B cell (primary cell): ENCODE results near the gene OTOP3. TPM values are rescaled to one million over a fixed set of nuclear protein-coding genes. Genes with fewer than 3 reads are reported as not detected.

Source experiments
- ATAC-seq: fragments of 200-7000 bp; cut with Tn5 transposase; one replicate; pipeline ENCODE4 v1.10.0; 2021; ENCODE audit warnings: low read depth, mild to moderate bottlenecking, moderate number of reproducible peaks, moderate library complexity
- CTCF ChIA-PET: fragments of 350-600 bp; sonication (Branson Sonifier 250); formaldehyde crosslinking; loops from one replicate; lab custom pipeline; 2021; ENCODE audit warnings: antibody characterized with exemption, inconsistent platforms; lab: Charles Lee
- POLR2A ChIA-PET: fragments of 350-600 bp; sonication (Branson Sonifier 250); formaldehyde crosslinking; loops from one replicate; lab custom pipeline; 2021; ENCODE audit warnings: antibody characterized with exemption; lab: Charles Lee
- DNase-seq: peaks from one replicate; pipeline ENCODE4 v3.0.0; 2013
- H2AFZ ChIP-seq: 2 replicates; pipeline ENCODE4 v1.6.1; 2012; ENCODE audit warnings: mild to moderate bottlenecking, low read depth, low read length; ENCODE audit not compliant: insufficient read depth, poor library complexity, severe bottlenecking
- H3K27ac ChIP-seq, 2 donors: 1 replicate in 1 of 2; 2 replicates in 1 of 2; pipeline ENCODE4 v1.5.1; 2012 to 2013; ENCODE audit warnings: low read length in 2 of 2, mild to moderate bottlenecking in 2 of 2, moderate library complexity in 1 of 2
- H3K27me3 ChIP-seq, 4 experiments: fragments of 200-600 bp in 1 of 4; sonication (generic) in 1 of 4; replicated peaks in 1 of 4; 1 replicate in 2 of 4; 2 replicates in 2 of 4; pipeline versions ENCODE4 v1.6.1 to v1.7.0; 2013 to 2016; ENCODE audit warnings: low read length in 3 of 4, mild to moderate bottlenecking in 2 of 4, mixed read lengths in 1 of 4, moderate library complexity in 1 of 4; ENCODE audit not compliant: insufficient read depth in 4 of 4, control insufficient read depth in 3 of 4; ENCODE audit errors: control extremely low read depth in 1 of 4
- H3K36me3 ChIP-seq, 2 experiments: replicated peaks in 1 of 2; 1 replicate in 1 of 2; 2 replicates in 1 of 2; pipeline versions ENCODE4 v1.6.1 to v1.7.1; 2013; ENCODE audit warnings: low read length in 1 of 2; ENCODE audit not compliant: insufficient read depth in 2 of 2, control insufficient read depth in 1 of 2; ENCODE audit errors: control extremely low read depth in 1 of 2, extremely low read depth in 1 of 2
- H3K4me1 ChIP-seq, 2 donors: fragments of 200-600 bp in 1 of 2; sonication (generic) in 1 of 2; 1 replicate in 1 of 2; 2 replicates in 1 of 2; pipeline versions ENCODE4 v1.5.1 to v1.6.1; 2013 to 2017; ENCODE audit warnings: low read length in 2 of 2; ENCODE audit not compliant: control insufficient read depth in 2 of 2, insufficient read depth in 2 of 2
- H3K4me2 ChIP-seq: replicated peaks from 2 replicates; pipeline ENCODE3; 2012; ENCODE audit warnings: mild to moderate bottlenecking, low read depth, low read length; ENCODE audit not compliant: poor library complexity, severe bottlenecking
- H3K4me3 ChIP-seq, 5 experiments: fragments of 200-600 bp in 1 of 5; sonication (generic) in 1 of 5; 1 replicate in 3 of 5; 2 replicates in 2 of 5; pipeline versions ENCODE4 v1.5.1 to v1.7.0; 2011 to 2016; ENCODE audit warnings: low read length in 4 of 5, mild to moderate bottlenecking in 4 of 5, low read depth in 2 of 5, control low read depth in 1 of 5, moderate library complexity in 1 of 5; ENCODE audit not compliant: insufficient read depth in 1 of 5; ENCODE audit errors: control extremely low read depth in 1 of 5, extremely low read depth in 1 of 5
- H3K79me2 ChIP-seq: fragments of 200-600 bp; sonication (generic); one replicate; pipeline ENCODE4 v1.6.0; 2016; ENCODE audit warnings: low read length; ENCODE audit not compliant: control insufficient read depth, insufficient read depth
- H3K9ac ChIP-seq: fragments of 200-600 bp; sonication (generic); 2 replicates; pipeline ENCODE4 v1.6.1; 2017; ENCODE audit warnings: mild to moderate bottlenecking, low read length, moderate library complexity
- H3K9me3 ChIP-seq, 3 donors: one replicate each; pipeline versions ENCODE4 v1.6.1 to v1.7.1; 2013; ENCODE audit warnings: low read length in 2 of 3; ENCODE audit not compliant: control insufficient read depth in 2 of 3, insufficient read depth in 1 of 3; ENCODE audit errors: control extremely low read depth in 1 of 3
- H4K20me1 ChIP-seq: 2 replicates; pipeline ENCODE4 v1.6.0; 2012; ENCODE audit warnings: mild to moderate bottlenecking, low read length; ENCODE audit not compliant: insufficient read depth, control insufficient read depth, poor library complexity, severe bottlenecking
- H3K27ac Mint-ChIP-seq: one replicate; pipeline ENCODE4 v1.8.0; 2021; ENCODE audit warnings: mixed read lengths
- H3K27me3 Mint-ChIP-seq: one replicate; pipeline ENCODE4 v1.8.0; 2021; ENCODE audit warnings: mixed read lengths
- H3K4me1 Mint-ChIP-seq: one replicate; pipeline ENCODE4 v1.8.0; 2021; ENCODE audit warnings: mixed read lengths
- H3K4me3 Mint-ChIP-seq: one replicate; pipeline ENCODE4 v1.8.0; 2021; ENCODE audit warnings: mixed read lengths
- H3K9me3 Mint-ChIP-seq: one replicate; pipeline ENCODE4 v1.8.0; 2022; ENCODE audit warnings: mixed read lengths; ENCODE audit not compliant: insufficient read depth
- EZH2 ChIP-seq: IDR thresholded peaks from 2 replicates; pipeline ENCODE4 v1.6.1; 2012; ENCODE audit warnings: borderline replicate concordance, low read depth, mild to moderate bottlenecking, moderate library complexity, low read length; ENCODE audit not compliant: insufficient read depth, poor library complexity, severe bottlenecking
- WGBS: methylation state at CpG from one replicate; pipeline ENCODE4 v1.1.5; 2013; ENCODE audit warnings: missing lambda C conversion rate; ENCODE audit not compliant: insufficient coverage; 5-methylcytosine and 5-hydroxymethylcytosine counted together
- intact Hi-C: fragments of 100-400 bp; cut with micrococcal nuclease; formaldehyde crosslinking; loops from one replicate; pipeline ENCODE4 v1.10.0; 2022
- polyA plus RNA-seq: library from polyadenylated mRNA; depleted of rRNA; stranded (reverse); fragments of >200 nt; gene quantifications from 2 replicates; pipeline ENCODE4 v1.2.3, GENCODE V29; 2012
- total RNA-seq, 2 donors: library from RNA; stranded (reverse); fragments of 120-200 nt in 1 of 2; gene quantifications; 1 replicate in 1 of 2; 2 replicates in 1 of 2; pipeline versions ENCODE4 v1.2.3 to v1.2.4, GENCODE V29; 2013 to 2022
- TF ChIP-seq, protein P1 (sequence below): fragments of 200-600 bp; IDR thresholded peaks from one replicate; pipeline ENCODE4 v1.8.0; 2022; ENCODE audit warnings: antibody characterized with exemption, mild to moderate bottlenecking

OTOP3 gene
- total and polyA plus RNA-seq, 2 donors (not counting 1 experiment from before 2014, with no cell fraction given) = not detected

DNA sequence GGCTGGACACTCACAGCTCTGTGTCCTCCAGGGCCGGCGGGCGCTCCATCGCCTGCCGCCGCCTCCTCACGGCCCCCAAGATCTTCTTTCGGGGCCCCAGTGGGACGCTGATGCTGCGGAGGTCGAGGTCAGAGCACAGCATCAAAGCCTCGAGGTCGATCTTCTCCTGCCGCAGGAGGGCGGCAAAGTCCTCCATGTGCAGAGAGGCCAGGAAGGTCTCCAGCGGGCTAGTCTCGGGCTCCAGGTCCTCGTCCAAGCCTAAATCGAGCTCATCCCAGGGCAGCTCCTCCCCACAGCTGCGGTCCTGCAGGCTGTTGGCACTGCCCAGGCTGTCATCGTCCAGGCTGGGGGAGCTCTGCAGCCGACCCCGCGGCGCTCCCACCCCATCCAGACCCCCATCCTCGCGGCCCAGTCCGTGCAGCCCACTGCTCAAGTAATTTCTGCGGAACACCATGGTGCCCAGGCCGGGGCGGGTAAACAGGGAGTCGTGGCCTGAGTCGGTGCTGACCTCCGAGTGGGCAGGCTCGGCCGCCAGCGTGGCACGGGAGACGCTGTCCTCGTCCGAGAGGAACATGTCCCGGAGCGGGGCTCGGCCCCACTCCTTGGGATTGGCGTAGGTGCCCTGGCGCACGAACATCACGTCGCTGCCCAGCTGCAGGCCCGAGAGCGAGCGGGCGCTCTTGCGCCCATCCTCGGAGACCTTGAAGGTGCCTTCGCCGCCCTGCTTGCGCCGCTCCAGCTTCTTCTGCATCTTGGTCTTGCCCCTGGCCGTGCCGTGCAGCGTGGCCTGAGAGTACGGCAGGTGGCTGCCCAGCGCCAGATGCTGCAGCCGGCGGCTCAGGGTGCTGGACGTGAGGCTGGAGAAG is 16.0 kb upstream of the OTOP3 start:
- peaks cover 0 to 15% (median 0%) of the 10 kb centered on the region in 3 donors for H3K9me3 ChIP-seq
- TF ChIP-seq, protein P1, sequence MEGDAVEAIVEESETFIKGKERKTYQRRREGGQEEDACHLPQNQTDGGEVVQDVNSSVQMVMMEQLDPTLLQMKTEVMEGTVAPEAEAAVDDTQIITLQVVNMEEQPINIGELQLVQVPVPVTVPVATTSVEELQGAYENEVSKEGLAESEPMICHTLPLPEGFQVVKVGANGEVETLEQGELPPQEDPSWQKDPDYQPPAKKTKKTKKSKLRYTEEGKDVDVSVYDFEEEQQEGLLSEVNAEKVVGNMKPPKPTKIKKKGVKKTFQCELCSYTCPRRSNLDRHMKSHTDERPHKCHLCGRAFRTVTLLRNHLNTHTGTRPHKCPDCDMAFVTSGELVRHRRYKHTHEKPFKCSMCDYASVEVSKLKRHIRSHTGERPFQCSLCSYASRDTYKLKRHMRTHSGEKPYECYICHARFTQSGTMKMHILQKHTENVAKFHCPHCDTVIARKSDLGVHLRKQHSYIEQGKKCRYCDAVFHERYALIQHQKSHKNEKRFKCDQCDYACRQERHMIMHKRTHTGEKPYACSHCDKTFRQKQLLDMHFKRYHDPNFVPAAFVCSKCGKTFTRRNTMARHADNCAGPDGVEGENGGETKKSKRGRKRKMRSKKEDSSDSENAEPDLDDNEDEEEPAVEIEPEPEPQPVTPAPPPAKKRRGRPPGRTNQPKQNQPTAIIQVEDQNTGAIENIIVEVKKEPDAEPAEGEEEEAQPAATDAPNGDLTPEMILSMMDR = no peak
- TF ChIP-seq EZH2 = no peak
- H3K27ac Mint-ChIP-seq = no peak overlapping the region
- H3K27ac ChIP-seq = no peak overlapping the region
- peak overlapping the region; percentile 22 for H3K4me2 ChIP-seq
- ChIA-PET POLR2A (interaction anchor here (0.6 kb wide), 1 partner anchor 487 kb away, joined by 5 read pairs; no protein-coding TSS in a partner anchor), CTCF (interaction anchor here (0.6 to 1.0 kb wide), 2 partner anchors 38 to 41 kb away, joined by 5 read pairs; no protein-coding TSS in a partner anchor)
- no peak overlapping the region for H3K4me3 Mint-ChIP-seq
- no peaks in the 10 kb centered on the region for H4K20me1 ChIP-seq
- H3K4me1 ChIP-seq = peaks cover 23 to 24% of the 10 kb centered on the region in 2 donors
- H3K4me1 Mint-ChIP-seq = peaks cover 9% of the 10 kb centered on the region
- ATAC-seq (no peak), DNase-seq (no peak)
- H3K27me3 ChIP-seq = peaks cover 0 to 72% (median 30%) of the 10 kb centered on the region in 4 experiments
- no peak overlapping the region for H2AFZ ChIP-seq
- no peaks in the 10 kb centered on the region for H3K79me2 ChIP-seq
- intact Hi-C loops = no loop called here
- no peaks in the 10 kb centered on the region for H3K9me3 Mint-ChIP-seq
- WGBS = 71% methylated on average over 67 of the region's 67 CpGs
- peaks cover 42% of the 10 kb centered on the region for H3K27me3 Mint-ChIP-seq
- H3K4me3 ChIP-seq = no peak overlapping the region
- no peak overlapping the region for H3K9ac ChIP-seq
- no peaks in the 10 kb centered on the region for H3K36me3 ChIP-seq

DNA sequence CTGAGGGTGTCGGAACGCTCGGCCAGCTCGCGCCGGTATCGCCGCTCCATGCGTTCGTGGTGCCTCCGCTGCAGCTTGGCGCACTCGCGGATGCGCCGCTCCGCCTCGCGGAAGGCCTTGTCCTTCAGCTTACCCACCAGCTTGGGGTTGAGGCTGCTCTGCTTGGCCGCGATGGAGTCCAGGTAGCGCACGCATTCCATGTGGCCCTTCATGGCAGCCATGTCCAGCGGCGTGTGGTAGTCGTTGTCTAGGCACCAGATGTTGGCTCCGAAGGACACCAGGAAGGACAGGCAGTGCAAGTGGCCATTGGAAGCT is 15.4 kb upstream of the OTOP3 start:
- POLR2A ChIA-PET = no interaction called here
- H3K9me3 ChIP-seq = peaks cover 0 to 16% (median 0%) of the 10 kb centered on the region in 3 donors
- Mint-ChIP-seq H3K4me1 (peaks cover 13% of the 10 kb centered on the region), H3K9me3 (no peaks in the 10 kb centered on the region), H3K4me3 (no peak overlapping the region), H3K27ac (no peak overlapping the region), H3K27me3 (peaks cover 47% of the 10 kb centered on the region)
- peak overlapping the region; percentile 22 for H3K4me2 ChIP-seq
- ATAC-seq = no peak
- peaks cover 24 to 25% of the 10 kb centered on the region in 2 donors for H3K4me1 ChIP-seq
- intact Hi-C loops = no loop called here
- H3K79me2 ChIP-seq = no peaks in the 10 kb centered on the region
- peaks cover 0 to 74% (median 35%) of the 10 kb centered on the region in 4 experiments for H3K27me3 ChIP-seq
- no peaks in the 10 kb centered on the region for H3K36me3 ChIP-seq
- no peak overlapping the region for H3K27ac ChIP-seq
- 81% methylated on average over 27 of the region's 27 CpGs for WGBS
- H2AFZ ChIP-seq = no peak overlapping the region
- DNase-seq = no peak
- no peaks in the 10 kb centered on the region for H4K20me1 ChIP-seq
- no peak for TF ChIP-seq EZH2
- TF ChIP-seq, protein P1 = no peak
- no peak overlapping the region for H3K4me3 ChIP-seq
- H3K9ac ChIP-seq = no peak overlapping the region
- CTCF ChIA-PET = no interaction called here
